Ascending aorta (tissue), 2 donors: ENCODE measurements around the gene BAHCC1. TPM values are rescaled to one million over a fixed set of nuclear protein-coding genes. Genes with fewer than 3 reads are reported as not detected.

Experiments
- DNase-seq, 2 donors: peaks; one replicate each; pipeline ENCODE4 v3.0.0-alpha.2; 2019; ENCODE audit warnings: low spot score in 2 of 2
- H3K27ac ChIP-seq, 2 donors: fragments of 200-600 bp; sonication (generic); one replicate each; pipeline ENCODE4 v1.5.1; 2016 to 2017; ENCODE audit warnings: mild to moderate bottlenecking in 1 of 2
- H3K27me3 ChIP-seq: fragments of 200-600 bp; sonication (generic); one replicate; pipeline ENCODE4 v1.5.1; 2017
- H3K36me3 ChIP-seq, 2 donors: fragments of 200-600 bp; sonication (generic); one replicate each; pipeline ENCODE4 v1.5.1; 2016
- H3K4me1 ChIP-seq, 2 donors: fragments of 200-600 bp; sonication (generic); one replicate each; pipeline ENCODE4 v1.5.1; 2016 to 2017; ENCODE audit warnings: mild to moderate bottlenecking in 1 of 2
- H3K4me3 ChIP-seq, 2 donors: fragments of 200-600 bp; sonication (generic); one replicate each; pipeline ENCODE4 v1.5.1; 2016 to 2017; ENCODE audit warnings: mild to moderate bottlenecking in 1 of 2
- H3K9me3 ChIP-seq, 2 donors: fragments of 200-600 bp; sonication (generic); one replicate each; pipeline ENCODE4 v1.5.1; 2016
- CTCF ChIP-seq, 3 experiments: fragments of 200-600 bp in 2 of 3; fragments of 450-650 bp in 1 of 3; sonication (generic) in 2 of 3; IDR thresholded peaks; one replicate each; pipeline ENCODE4 v1.5.1; 2016 to 2019; ENCODE audit warnings: antibody characterized with exemption in 3 of 3, mild to moderate bottlenecking in 1 of 3, moderate library complexity in 1 of 3
- intact Hi-C: fragments of 100-400 bp; cut with DNase I; formaldehyde crosslinking; loops from one replicate; pipeline ENCODE4 v1.15.1; 2023
- total RNA-seq: library from RNA; depleted of rRNA; stranded (reverse); fragments of >200 nt; gene quantifications from one replicate; pipeline ENCODE4 v1.1.0, GENCODE V29; 2016

Gene BAHCC1
- total RNA-seq, 1 donor from 2014 or later, result 29.1 TPM

- no peaks in the 10 kb centered on the region for H3K27me3 ChIP-seq
- H3K4me1 ChIP-seq, result peaks cover 38 to 42% of the 10 kb centered on the region in 2 donors
- peak overlapping the region; percentile 91 to 100 for H3K27ac ChIP-seq
- no peak for TF ChIP-seq CTCF (IDR thresholded peaks at IDR 0.05)
- no peaks in the 10 kb centered on the region for H3K9me3 ChIP-seq
- H3K4me3 ChIP-seq, result no peak overlapping the region
- no peaks in the 10 kb centered on the region for H3K36me3 ChIP-seq
- intact Hi-C loops, result loop anchor here (1.0 kb wide), 1 partner anchor 11 kb away; no protein-coding TSS in a partner anchor
- no peak for DNase-seq
Observed at GRCh38 chr17:81416612-81417011, 21.4 kb downstream of the BAHCC1 start.

- H3K27me3 ChIP-seq, result no peaks in the 10 kb centered on the region
- no peaks in the 10 kb centered on the region for H3K36me3 ChIP-seq
- H3K27ac ChIP-seq, result peak overlapping the region; percentile 91 to 100
- DNase-seq, result peak; percentile 75 to 95
- peak overlapping the region in 1 of 2 donors; percentile 32 for H3K4me3 ChIP-seq
- no peak for TF ChIP-seq CTCF (IDR thresholded peaks at IDR 0.05)
- intact Hi-C loops, result loop anchor here (1.0 kb wide), 1 partner anchor 12 kb away; no protein-coding TSS in a partner anchor
- peaks cover 44 to 48% of the 10 kb centered on the region in 2 donors for H3K4me1 ChIP-seq
- no peaks in the 10 kb centered on the region for H3K9me3 ChIP-seq
Observed at GRCh38 chr17:81417049-81417878, 22.0 kb downstream of the BAHCC1 start.

GRCh38 chr17:81417879-81418709 is 22.8 kb downstream of the BAHCC1 start:
- H3K27ac ChIP-seq, result peak overlapping the region; percentile 91 to 100
- no peaks in the 10 kb centered on the region for H3K27me3 ChIP-seq
- H3K4me1 ChIP-seq, result peaks cover 53 to 57% of the 10 kb centered on the region in 2 donors
- no peak for TF ChIP-seq CTCF (IDR thresholded peaks at IDR 0.05)
- intact Hi-C loops, result loop anchor here (1.0 to 2.0 kb wide), 2 partner anchors 13 to 95 kb away; partner anchors contain the start of gene ACTG1
- H3K9me3 ChIP-seq, result no peaks in the 10 kb centered on the region
- DNase-seq, result no peak
- no peaks in the 10 kb centered on the region for H3K36me3 ChIP-seq
- H3K4me3 ChIP-seq, result peak overlapping the region; percentile 19 to 32

GRCh38 chr17:81418710-81419318 is 23.6 kb downstream of the BAHCC1 start:
- Histone ChIP-seq H3K4me3 (peak overlapping the region in 1 of 2 donors; percentile 56), H3K27me3 (no peaks in the 10 kb centered on the region), H3K27ac (peak overlapping the region; percentile 91 to 100), H3K4me1 (peaks cover 58 to 62% of the 10 kb centered on the region in 2 donors), H3K9me3 (no peaks in the 10 kb centered on the region), H3K36me3 (no peaks in the 10 kb centered on the region)
- no peak for TF ChIP-seq CTCF (IDR thresholded peaks at IDR 0.05)
- no peak for DNase-seq
- intact Hi-C loops, result loop anchor here (2.0 kb wide), 1 partner anchor 94 kb away; the partner anchor contains the start of gene ACTG1

- intact Hi-C loops, result loop anchor here (2.0 kb wide), 1 partner anchor 93 kb away; the partner anchor contains the start of gene ACTG1
Observed at GRCh38 chr17:81419319-81419885, 24.1 kb downstream of the BAHCC1 start.

More at GRCh38 chr17:81419319-81419885, 24.1 kb downstream of the BAHCC1 start:
- peaks cover 61 to 68% of the 10 kb centered on the region in 2 donors for H3K4me1 ChIP-seq
- peak overlapping the region; percentile 91 to 100 for H3K27ac ChIP-seq
- H3K9me3 ChIP-seq, result no peaks in the 10 kb centered on the region
- peak; percentile 73 to 98 for DNase-seq
- H3K36me3 ChIP-seq, result no peaks in the 10 kb centered on the region
- TF ChIP-seq CTCF (IDR thresholded peaks at IDR 0.05), result no peak
- no peaks in the 10 kb centered on the region for H3K27me3 ChIP-seq
- peak overlapping the region; percentile 46 to 56 for H3K4me3 ChIP-seq
